H9 (cell line): ENCODE measurements around the gene ACSM3. TPM values are rescaled to one million over a fixed set of nuclear protein-coding genes. Genes with fewer than 3 reads are reported as not detected.

Experiments used
- DNase-seq: peaks from one replicate; pipeline ENCODE4 v3.0.0-alpha.2; 2017
- H2AFZ ChIP-seq: one replicate; pipeline ENCODE4 v1.6.1; 2013; ENCODE audit warnings: mild to moderate bottlenecking, low read length, control low read depth, moderate library complexity
- H2AK5ac ChIP-seq: 2 replicates; pipeline ENCODE4 v1.6.1; 2013; ENCODE audit warnings: low read length, control low read depth, mixed read lengths; ENCODE audit not compliant: insufficient read length
- H2BK120ac ChIP-seq: one replicate; pipeline ENCODE4 v1.6.1; 2013; ENCODE audit warnings: low read depth, mild to moderate bottlenecking, low read length, control low read depth, inconsistent platforms; ENCODE audit not compliant: poor library complexity, severe bottlenecking
- H2BK12ac ChIP-seq: 2 replicates; pipeline ENCODE4 v1.6.1; 2013; ENCODE audit warnings: low read length, control low read depth, mixed read lengths, low read depth; ENCODE audit not compliant: insufficient read length
- H2BK15ac ChIP-seq: 2 replicates; pipeline ENCODE4 v1.6.1; 2013; ENCODE audit warnings: low read depth, low read length, control low read depth
- H2BK20ac ChIP-seq: one replicate; pipeline ENCODE4 v1.6.1; 2013; ENCODE audit warnings: low read depth, mild to moderate bottlenecking, low read length, control low read depth, inconsistent platforms; ENCODE audit not compliant: poor library complexity, severe bottlenecking
- H2BK5ac ChIP-seq: 2 replicates; pipeline ENCODE4 v1.6.1; 2013; ENCODE audit warnings: low read length, control low read depth, mixed read lengths; ENCODE audit not compliant: insufficient read length
- H3K14ac ChIP-seq: 2 replicates; pipeline ENCODE4 v1.6.1; 2013; ENCODE audit warnings: low read length, control low read depth; ENCODE audit not compliant: insufficient read depth
- H3K18ac ChIP-seq: 2 replicates; pipeline ENCODE4 v1.6.1; 2013; ENCODE audit warnings: low read depth, mild to moderate bottlenecking, mixed read lengths, low read length, control low read depth; ENCODE audit not compliant: insufficient read length
- H3K23ac ChIP-seq: 2 replicates; pipeline ENCODE4 v1.6.1; 2013; ENCODE audit warnings: low read length, control low read depth, mixed read lengths, low read depth; ENCODE audit not compliant: insufficient read length
- H3K23me2 ChIP-seq: 2 replicates; pipeline ENCODE4 v1.6.1; 2013; ENCODE audit warnings: low read depth, mild to moderate bottlenecking, mixed read lengths, low read length, control low read depth; ENCODE audit not compliant: insufficient read length, poor library complexity, severe bottlenecking
- H3K27ac ChIP-seq: 2 replicates; pipeline ENCODE4 v1.5.1; 2013; ENCODE audit warnings: low read length, control low read depth, mixed read lengths, low read depth; ENCODE audit not compliant: insufficient read length
- H3K27me3 ChIP-seq: 2 replicates; pipeline ENCODE4 v1.6.1; 2013; ENCODE audit warnings: low read length, control low read depth, inconsistent platforms; ENCODE audit not compliant: insufficient read depth
- H3K4ac ChIP-seq: 2 replicates; pipeline ENCODE4 v1.6.1; 2013; ENCODE audit warnings: low read depth, mild to moderate bottlenecking, control low read depth, inconsistent platforms, low read length, moderate library complexity
- H3K4me1 ChIP-seq: 2 replicates; pipeline ENCODE4 v1.6.1; 2013; ENCODE audit warnings: low read length, control low read depth, inconsistent platforms; ENCODE audit not compliant: insufficient read depth
- H3K4me2 ChIP-seq: 2 replicates; pipeline ENCODE4 v1.6.1; 2013; ENCODE audit warnings: low read length, control low read depth, mixed read lengths; ENCODE audit not compliant: insufficient read length, insufficient read depth
- H3K56ac ChIP-seq: 2 replicates; pipeline ENCODE4 v1.6.1; 2013; ENCODE audit warnings: low read depth, mild to moderate bottlenecking, mixed read lengths, low read length, control low read depth; ENCODE audit not compliant: insufficient read length
- H3K79me1 ChIP-seq: 2 replicates; pipeline ENCODE4 v1.6.1; 2013; ENCODE audit warnings: low read depth, mild to moderate bottlenecking, moderate library complexity, low read length, control low read depth, inconsistent platforms; ENCODE audit not compliant: insufficient read depth, poor library complexity, severe bottlenecking
- H3K79me2 ChIP-seq: 2 replicates; pipeline ENCODE4 v1.6.1; 2013; ENCODE audit warnings: low read length, control low read depth, inconsistent platforms; ENCODE audit not compliant: insufficient read depth
- H3K9ac ChIP-seq: 2 replicates; pipeline ENCODE4 v1.6.1; 2013; ENCODE audit warnings: low read length, control low read depth, mixed read lengths; ENCODE audit not compliant: insufficient read length; ENCODE audit errors: extremely low read depth
- H3K9me3 ChIP-seq: one replicate; pipeline ENCODE4 v1.6.1; 2013; ENCODE audit warnings: low read depth, low read length, inconsistent platforms; ENCODE audit not compliant: control insufficient read depth
- H3T11ph ChIP-seq: one replicate; pipeline ENCODE4 v1.6.1; 2013; ENCODE audit warnings: mild to moderate bottlenecking, low read length, control low read depth, inconsistent platforms
- H4K20me1 ChIP-seq: one replicate; pipeline ENCODE4 v1.6.1; 2013; ENCODE audit not compliant: control insufficient read depth, insufficient read length, insufficient read depth
- H4K5ac ChIP-seq: 2 replicates; pipeline ENCODE4 v1.6.1; 2013; ENCODE audit warnings: low read depth, mild to moderate bottlenecking, mixed read lengths, low read length, control low read depth; ENCODE audit not compliant: insufficient read length
- H4K8ac ChIP-seq: replicated peaks from 2 replicates; pipeline ENCODE4 v1.6.1; 2013; ENCODE audit warnings: low read length, control low read depth, mixed read lengths, low read depth; ENCODE audit not compliant: insufficient read length
- H4K91ac ChIP-seq: 2 replicates; pipeline ENCODE4 v1.6.1; 2013; ENCODE audit warnings: low read depth, mild to moderate bottlenecking, moderate library complexity, mixed read lengths, low read length, control low read depth; ENCODE audit not compliant: insufficient read length
- H3K27ac Mint-ChIP-seq, 3 experiments: 2 replicates in 2 of 3; 3 replicates in 1 of 3; pipeline ENCODE4 v1.8.0; 2020 to 2021; ENCODE audit warnings: mixed read lengths in 3 of 3, mild to moderate bottlenecking in 1 of 3, moderate library complexity in 1 of 3
- H3K27me3 Mint-ChIP-seq: 2 replicates; pipeline ENCODE4 v1.8.0; 2021; ENCODE audit warnings: low read depth, mild to moderate bottlenecking, moderate library complexity, mixed read lengths
- H3K36me3 Mint-ChIP-seq, 3 experiments: 2 replicates in 2 of 3; 3 replicates in 1 of 3; pipeline ENCODE4 v1.8.0; 2020 to 2021; ENCODE audit warnings: low read depth in 3 of 3, mixed read lengths in 3 of 3; ENCODE audit not compliant: insufficient read depth in 1 of 3
- H3K4me1 Mint-ChIP-seq, 2 experiments: 2 replicates each; pipeline ENCODE4 v1.8.0; 2020; ENCODE audit warnings: mixed read lengths in 2 of 2
- H3K4me3 Mint-ChIP-seq, 2 experiments: 2 replicates in 1 of 2; 3 replicates in 1 of 2; pipeline ENCODE4 v1.8.0; 2020 to 2021; ENCODE audit warnings: mild to moderate bottlenecking in 2 of 2, mixed read lengths in 2 of 2, moderate library complexity in 1 of 2
- H3K9me3 Mint-ChIP-seq, 2 experiments: 2 replicates in 1 of 2; 3 replicates in 1 of 2; pipeline ENCODE4 v1.8.0; 2020; ENCODE audit warnings: mild to moderate bottlenecking in 2 of 2, mixed read lengths in 2 of 2, moderate library complexity in 1 of 2
- CTCF ChIP-seq: fragments of 200-600 bp; sonication (generic); conservative IDR thresholded peaks from 3 replicates; pipeline ENCODE4 v1.8.0; 2021; ENCODE audit warnings: antibody characterized with exemption, mild to moderate bottlenecking
- WGBS: extraction: QIAGEN DNeasy Blood & Tissue Kit; methylation state at CpG from one replicate; pipeline ENCODE4 v1.1.7; 2013; ENCODE audit warnings: missing lambda C conversion rate, low lambda C conversion rate, mixed read lengths; ENCODE audit not compliant: insufficient read length; ENCODE audit errors: extremely low coverage; 5-methylcytosine and 5-hydroxymethylcytosine counted together
- total RNA-seq: library from RNA; stranded (reverse); gene quantifications from 2 replicates; pipeline ENCODE4 v1.2.1, GENCODE V29; 2021

ACSM3 gene
- total RNA-seq, 1 experiment from 2014 or later: 3.1 TPM

GRCh38 chr16:20812510-20812909, 48.7 kb downstream of the ACSM3 start:
- DNase-seq: no peak
- H4K91ac ChIP-seq: no peak overlapping the region

More at GRCh38 chr16:20812510-20812909, 48.7 kb downstream of the ACSM3 start:
- H3K9me3 Mint-ChIP-seq: no peaks in the 10 kb centered on the region
- no peak overlapping the region for H2BK15ac ChIP-seq
- no peak overlapping the region for H4K8ac ChIP-seq
- H3K79me1 ChIP-seq: no peaks in the 10 kb centered on the region
- H2AFZ ChIP-seq: no peak overlapping the region
- H3K27ac Mint-ChIP-seq: no peak overlapping the region
- H3K4me2 ChIP-seq: no peak overlapping the region
- no peaks in the 10 kb centered on the region for H3K27me3 ChIP-seq
- H3K56ac ChIP-seq: no peak overlapping the region
- H2BK120ac ChIP-seq: no peak overlapping the region
- no peaks in the 10 kb centered on the region for H3K9me3 ChIP-seq
- H3K4me1 Mint-ChIP-seq: peaks cover 7 to 8% of the 10 kb centered on the region in 2 experiments; a peak in 3 of 4 replicates
- H3K27ac ChIP-seq: no peak overlapping the region
- no peak overlapping the region for H2BK12ac ChIP-seq
- no CpG with 5 or more reads among the region's 2 CpGs for WGBS
- no peak overlapping the region for H3K9ac ChIP-seq
- no peaks in the 10 kb centered on the region for H3K4me1 ChIP-seq
- no peak overlapping the region for H3K14ac ChIP-seq
- no peak for TF ChIP-seq CTCF
- H3K79me2 ChIP-seq: no peaks in the 10 kb centered on the region
- H4K20me1 ChIP-seq: no peaks in the 10 kb centered on the region
- no peaks in the 10 kb centered on the region for H3K23me2 ChIP-seq
- no peak overlapping the region for H2AK5ac ChIP-seq
- no peak overlapping the region for H4K5ac ChIP-seq
- peaks cover 3 to 23% (median 16%) of the 10 kb centered on the region in 3 experiments; a peak in 5 of 7 replicates for H3K36me3 Mint-ChIP-seq
- H3K23ac ChIP-seq: no peak overlapping the region
- no peak overlapping the region for H3K4ac ChIP-seq
- no peak overlapping the region for H2BK5ac ChIP-seq
- H3K27me3 Mint-ChIP-seq: no peaks in the 10 kb centered on the region
- no peak overlapping the region for H3K18ac ChIP-seq
- H3K4me3 Mint-ChIP-seq: no peak overlapping the region
- H2BK20ac ChIP-seq: no peak overlapping the region
- no peak overlapping the region for H3T11ph ChIP-seq
